HK-2 (cell line): ENCODE data around the gene GRWD1.

Source experiments
- DNase-seq: peaks from one replicate; pipeline ENCODE4 v3.0.0-alpha.2; 2018; ENCODE audit not compliant: unreplicated experiment

The GRWD1 gene

DNA sequence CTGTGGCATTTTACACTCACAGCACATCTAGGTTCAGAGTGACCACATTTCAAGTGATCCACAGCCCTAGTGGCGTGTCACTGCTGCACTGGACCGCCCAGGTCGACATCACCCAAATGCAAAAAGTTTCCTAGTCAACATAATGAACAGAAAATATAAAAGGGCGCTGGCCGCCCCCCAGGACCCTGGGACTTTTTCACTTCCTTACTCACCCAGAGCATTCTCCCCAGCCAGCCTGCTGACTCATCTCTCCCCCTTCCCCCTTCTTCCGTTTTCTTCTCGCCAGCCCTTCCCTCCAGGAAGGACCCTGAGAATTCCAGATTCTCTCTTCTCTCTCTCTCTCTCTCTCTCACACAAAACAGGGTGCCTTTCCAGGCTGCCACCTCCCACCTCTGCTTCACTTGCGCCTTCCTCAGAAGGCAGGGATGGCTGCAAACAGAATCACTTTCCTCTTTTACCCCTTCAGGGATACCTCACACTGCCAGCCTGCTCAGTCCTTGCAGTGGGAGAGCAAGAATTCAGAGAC, 21.0 kb upstream of the GRWD1 start:
- DNase-seq: peak; percentile 58

- no peak for DNase-seq
Observed at GRCh38 chr19:48428670-48429069, 17.1 kb upstream of the GRWD1 start.

DNA sequence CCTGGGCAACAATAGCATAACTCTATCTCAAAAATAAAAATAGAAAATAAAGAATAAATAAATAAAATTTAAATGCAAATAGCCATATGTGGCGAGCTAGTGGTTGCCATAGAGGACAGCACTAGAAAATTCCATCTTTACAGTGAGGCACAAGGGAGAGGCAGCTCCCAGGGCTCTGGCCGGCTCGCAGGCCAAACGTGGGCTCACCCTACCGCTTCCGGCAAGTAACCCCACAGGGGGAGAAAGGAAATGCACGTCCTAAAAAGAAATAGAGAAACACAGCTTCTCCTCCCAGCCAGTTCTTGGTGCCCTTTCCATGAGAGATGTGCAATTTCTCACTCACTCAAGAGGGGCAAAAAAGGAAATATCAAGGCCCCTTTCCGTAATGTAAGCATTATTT, 12.4 kb upstream of the GRWD1 start:
- DNase-seq: no peak

DNA sequence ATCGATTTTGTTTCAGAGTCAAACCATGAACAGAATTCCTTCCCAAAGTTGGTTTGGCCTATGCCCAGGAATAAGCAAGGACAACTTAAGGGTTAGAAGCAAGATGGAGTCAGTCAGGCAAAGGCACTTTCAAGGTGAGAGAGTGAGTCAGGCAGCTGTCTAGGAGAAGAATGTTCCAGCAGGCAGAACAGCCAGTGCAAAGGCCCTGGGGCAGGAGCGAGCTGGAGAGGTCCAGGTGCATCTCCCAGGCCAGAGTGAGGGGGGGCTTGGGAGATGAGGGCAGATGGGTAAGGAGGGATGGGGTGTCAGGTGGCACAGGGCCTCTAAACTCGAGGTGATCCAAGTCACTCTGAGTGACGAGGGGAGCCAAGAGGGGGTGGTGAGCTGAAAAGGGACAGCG, 9.2 kb upstream of the GRWD1 start:
- no peak for DNase-seq

GRCh38 chr19:48441360-48442050, 4.3 kb upstream of the GRWD1 start:
- no peak for DNase-seq

DNA sequence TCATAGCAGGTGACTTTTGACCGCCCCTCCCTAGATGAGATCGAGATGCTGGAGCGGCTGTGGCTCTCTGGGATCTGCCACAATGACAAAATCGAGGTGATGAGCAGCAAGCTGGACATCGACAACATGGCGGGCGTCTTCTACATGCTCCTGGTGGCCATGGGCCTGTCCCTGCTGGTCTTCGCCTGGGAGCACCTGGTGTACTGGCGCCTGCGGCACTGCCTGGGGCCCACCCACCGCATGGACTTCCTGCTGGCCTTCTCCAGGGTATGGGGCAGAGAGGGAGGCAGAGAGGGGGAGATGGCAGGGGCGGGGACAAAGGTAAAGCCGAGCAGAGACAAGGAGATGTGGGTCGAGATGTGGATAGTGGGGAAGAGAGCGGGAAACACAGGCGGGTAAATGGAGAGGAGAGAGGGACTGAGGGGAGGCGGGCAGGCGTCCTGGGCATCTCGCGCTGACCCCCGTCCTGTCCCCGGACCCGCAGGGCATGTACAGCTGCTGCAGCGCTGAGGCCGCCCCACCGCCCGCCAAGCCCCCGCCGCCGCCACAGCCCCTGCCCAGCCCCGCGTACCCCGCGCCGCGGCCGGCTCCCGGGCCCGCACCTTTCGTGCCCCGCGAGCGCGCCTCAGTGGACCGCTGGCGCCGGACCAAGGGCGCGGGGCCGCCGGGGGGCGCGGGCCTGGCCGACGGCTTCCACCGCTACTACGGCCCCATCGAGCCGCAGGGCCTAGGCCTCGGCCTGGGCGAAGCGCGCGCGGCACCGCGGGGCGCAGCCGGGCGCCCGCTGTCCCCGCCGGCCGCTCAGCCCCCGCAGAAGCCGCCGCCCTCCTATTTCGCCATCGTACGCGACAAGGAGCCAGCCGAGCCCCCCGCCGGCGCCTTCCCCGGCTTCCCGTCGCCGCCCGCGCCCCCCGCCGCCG, 3.4 kb upstream of the GRWD1 start:
- DNase-seq: no peak

DNA sequence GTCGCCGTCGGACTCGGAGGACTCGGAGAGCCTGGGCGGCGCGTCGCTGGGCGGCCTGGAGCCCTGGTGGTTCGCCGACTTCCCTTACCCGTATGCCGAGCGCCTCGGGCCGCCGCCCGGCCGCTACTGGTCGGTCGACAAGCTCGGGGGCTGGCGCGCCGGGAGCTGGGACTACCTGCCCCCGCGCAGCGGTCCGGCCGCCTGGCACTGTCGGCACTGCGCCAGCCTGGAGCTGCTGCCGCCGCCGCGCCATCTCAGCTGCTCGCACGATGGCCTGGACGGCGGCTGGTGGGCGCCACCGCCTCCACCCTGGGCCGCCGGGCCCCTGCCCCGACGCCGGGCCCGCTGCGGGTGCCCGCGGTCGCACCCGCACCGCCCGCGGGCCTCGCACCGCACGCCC, 2.5 kb upstream of the GRWD1 start:
- no peak for DNase-seq

GRCh38 chr19:48443731-48444128, 2.1 kb upstream of the GRWD1 start:
- DNase-seq: no peak

GRCh38 chr19:48444129-48444935, 1.5 kb upstream of the GRWD1 start:
- no peak for DNase-seq

GRCh38 chr19:48444936-48445200, 915 bp upstream of the GRWD1 start:
- no peak for DNase-seq

DNA sequence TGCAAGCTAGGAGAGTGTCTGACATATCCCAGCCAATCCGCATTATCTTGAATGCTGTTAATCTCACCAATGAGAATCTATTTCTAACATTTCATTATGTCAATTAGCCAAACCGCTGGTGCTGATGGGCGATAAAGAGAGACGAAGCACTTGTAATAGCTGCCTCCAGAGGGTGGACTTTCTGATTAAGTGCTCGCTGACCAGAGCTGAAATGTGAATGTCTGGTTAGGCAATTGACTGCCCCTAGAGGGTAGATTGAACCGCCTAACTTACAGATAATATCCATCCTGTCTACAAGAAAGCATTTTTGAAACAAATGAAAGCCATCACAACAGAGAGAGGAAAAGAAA, 552 bp upstream of the GRWD1 start:
- no peak for DNase-seq

DNA sequence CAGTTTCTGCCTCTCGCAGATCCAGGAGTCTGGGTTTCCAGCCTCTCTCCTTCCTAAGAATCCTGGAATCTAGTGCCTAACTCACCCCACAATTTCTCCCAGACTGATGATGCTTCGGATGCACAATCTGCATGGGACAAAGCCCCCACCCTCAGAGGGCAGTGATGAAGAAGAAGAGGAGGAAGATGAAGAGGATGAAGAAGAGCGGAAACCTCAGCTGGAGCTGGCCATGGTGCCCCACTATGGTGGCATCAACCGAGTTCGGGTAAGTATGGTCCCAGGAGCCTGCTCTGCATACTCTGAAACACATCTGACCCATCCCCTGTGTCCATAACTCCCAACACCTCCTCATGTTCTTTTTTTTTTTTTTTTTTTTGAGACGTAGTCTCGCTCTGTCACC, 796 bp downstream of the GRWD1 start:
- DNase-seq: no peak

DNA sequence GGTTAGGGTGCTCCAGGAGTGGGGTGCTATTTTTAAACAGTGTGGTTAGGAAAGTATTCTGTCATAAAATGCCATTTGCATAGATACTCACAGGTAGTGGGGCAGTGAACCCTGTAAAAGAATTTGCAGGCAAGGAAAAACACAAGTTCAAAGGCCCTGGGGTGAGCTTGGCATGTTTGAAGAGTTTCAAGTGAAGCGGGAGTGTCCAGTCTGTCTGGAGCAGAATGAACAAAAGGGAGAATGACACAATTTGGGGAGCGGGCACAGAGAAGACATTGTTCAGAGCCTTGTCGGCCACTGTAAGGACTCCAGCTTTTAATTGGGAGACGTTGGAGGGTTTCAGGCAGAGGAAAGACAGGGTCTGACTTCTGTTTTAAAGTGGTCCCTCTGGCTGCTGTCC, 2.8 kb downstream of the GRWD1 start:
- no peak for DNase-seq

GRCh38 chr19:48450441-48450840, 4.7 kb downstream of the GRWD1 start:
- no peak for DNase-seq

DNA sequence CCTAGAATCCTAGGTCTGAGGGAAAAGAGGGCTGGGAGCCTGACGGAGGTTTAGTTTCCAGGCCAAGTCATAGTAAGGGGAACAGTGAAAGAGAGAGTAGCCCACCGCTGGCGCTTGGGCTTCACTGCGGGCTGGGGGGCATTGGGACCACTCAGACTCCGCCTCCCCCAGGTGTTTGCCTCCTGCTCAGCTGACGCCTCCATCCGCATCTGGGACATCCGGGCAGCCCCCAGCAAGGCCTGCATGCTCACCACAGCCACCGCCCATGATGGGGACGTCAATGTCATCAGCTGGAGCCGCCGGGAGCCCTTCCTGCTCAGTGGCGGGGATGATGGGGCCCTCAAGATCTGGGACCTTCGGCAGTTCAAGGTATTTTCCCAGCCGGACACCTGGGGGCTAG, 5.1 kb downstream of the GRWD1 start:
- no peak for DNase-seq

DNA sequence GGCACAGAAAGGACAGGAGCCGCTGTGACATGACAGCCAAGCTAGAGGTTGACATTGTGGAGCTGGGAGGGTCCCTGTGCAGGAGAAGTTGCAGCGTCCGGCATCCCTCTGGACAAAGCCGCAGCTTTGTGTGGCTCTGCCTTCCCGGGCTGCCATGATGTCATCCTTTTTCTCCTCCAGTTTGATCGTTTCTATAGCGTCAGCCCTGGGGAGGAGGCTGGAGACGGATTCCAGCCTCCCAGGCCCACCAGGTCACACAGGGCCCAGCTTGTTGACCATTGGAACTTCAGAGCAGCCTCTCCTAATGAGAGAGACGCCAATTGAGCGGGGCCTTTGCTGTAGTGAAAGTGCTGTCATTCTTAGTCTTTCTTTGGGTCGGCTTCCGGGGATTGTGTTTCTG, 5.8 kb downstream of the GRWD1 start:
- DNase-seq: no peak

GRCh38 chr19:48452289-48453190, 6.8 kb downstream of the GRWD1 start:
- no peak for DNase-seq

DNA sequence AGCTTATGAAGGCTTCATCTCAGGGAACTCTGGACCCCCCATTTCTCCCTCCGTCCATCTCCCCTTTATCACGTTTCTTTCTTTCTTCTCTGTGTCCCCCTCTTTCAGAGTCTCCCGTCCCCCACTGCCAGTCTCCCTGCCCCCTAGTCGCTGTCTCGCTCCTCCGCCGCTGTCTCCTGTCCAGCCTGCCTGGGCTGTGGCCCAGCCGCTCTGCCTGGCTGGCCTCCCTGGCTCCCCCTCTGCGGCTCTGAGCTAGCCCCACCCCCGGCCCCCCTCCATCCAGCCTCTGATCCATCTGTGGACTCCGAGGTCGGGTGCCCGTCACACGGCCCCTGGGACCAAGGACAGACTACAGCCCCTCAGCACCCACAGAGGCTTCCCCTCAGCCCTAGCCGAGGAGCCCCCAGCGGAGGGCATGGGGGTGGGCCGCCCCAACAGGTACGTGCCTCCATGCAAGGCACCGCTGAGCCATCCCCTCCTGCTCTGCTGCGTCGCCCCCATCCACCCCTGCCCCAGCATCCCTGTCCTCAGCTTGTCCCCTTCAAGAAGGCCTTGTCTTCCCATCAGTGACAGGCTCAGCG, 8.5 kb downstream of the GRWD1 start:
- DNase-seq: no peak

- DNase-seq: no peak
Observed at GRCh38 chr19:48455171-48455907, 9.6 kb downstream of the GRWD1 start, which contains the start of gene KCNJ14. KCNJ14 (plus strand) TSS chr19:48455574; CDS start chr19:48461725, 6,151 bp downstream.

DNA sequence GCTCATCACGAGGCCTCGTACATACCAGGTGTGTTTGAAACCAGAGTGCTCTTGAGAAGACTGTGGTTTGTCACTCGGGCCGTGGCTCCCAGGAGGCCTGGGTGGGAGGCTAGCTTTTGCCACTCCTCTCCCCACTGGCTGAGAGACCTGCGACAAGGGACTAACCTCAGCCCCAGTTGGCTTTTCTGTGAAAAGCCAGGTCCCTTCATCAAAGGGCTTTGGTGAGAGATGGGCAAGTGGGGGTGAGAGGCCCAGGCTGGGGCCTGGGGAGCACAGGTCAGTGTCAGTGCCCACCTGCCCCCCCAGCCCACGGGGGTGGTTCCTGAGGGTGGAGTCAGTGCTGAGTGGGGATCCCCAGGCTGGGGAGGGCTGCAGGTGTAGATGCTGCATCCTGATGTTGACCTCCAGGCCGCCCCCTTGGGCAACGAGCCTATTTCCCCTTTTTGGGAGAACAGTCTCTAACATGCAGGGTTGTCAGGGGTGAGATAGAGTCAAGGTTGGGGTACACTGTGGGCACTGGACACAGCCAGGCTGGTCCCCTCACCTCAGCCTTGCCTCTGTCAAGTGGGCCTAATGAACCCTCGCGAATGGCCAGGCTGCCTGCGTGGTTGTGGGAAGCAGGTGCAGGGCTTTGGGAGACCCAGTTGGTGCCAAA, 10.3 kb downstream of the GRWD1 start:
- DNase-seq: no peak
